HG03159 (cell line): ENCODE measurements around the gene KCNE5.
"Not testable (repeated sequence)": the region's sequence is repeated elsewhere in the genome, so short reads cannot be mapped to it uniquely, and the experiment has no call there.

Experiments
- ATAC-seq: cut with Tn5 transposase; IDR thresholded peaks from one replicate; pipeline ENCODE4 v1.9.1; 2021; ENCODE audit warnings: mild to moderate bottlenecking, moderate library complexity; ENCODE audit not compliant: unreplicated experiment

The KCNE5 gene

DNA sequence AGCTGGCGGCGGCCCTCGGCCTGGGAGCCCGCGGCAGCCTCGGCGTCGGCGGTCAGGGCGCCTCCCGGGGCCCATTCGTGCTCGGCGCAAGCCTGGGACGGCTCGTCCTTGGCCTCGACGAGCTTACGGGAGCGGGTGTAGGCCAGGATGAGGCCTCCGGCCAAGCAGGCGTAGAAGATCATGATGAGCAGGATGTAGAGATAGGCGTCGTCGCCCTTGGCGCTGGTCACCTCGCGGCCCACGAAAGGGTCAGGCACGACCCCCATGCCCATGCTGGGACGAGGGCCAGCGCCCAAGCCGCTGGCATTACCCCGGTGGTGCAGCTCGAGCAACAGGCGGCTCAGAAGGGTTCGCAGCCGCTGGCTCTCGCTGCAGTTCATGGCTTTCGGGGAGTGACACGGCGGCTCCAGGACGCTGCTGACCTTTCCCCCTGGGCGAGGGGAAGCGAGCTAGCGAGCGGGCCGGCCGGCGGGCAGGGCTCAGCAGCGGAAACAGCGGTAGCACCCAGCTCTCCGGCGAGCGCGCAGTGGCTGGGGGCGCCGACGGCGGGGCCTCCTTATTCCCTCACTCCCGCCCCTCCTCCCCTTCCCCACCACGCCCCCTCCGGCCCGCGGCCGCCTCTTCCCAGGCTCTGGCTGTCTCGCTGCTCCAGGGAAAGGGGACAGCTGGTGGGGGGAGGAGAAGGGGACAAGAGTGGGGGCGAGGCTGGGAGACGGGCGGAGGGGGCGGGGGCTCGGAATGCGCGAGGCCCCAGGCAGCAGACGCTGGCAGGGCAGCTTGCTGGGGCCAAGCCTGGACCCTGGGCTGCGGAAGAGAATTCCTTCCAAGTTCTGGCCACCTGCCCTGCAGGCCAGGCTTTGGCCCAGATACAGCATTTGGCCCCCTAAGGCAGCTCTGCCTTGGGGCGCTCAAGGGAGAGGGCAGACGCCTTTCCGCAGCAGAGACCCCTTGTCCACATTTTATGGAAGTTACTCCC, at the start of gene KCNE5:
Gene KCNE5, minus strand, starts transcription at position 532 of the 976 bp plus-strand sequence. Its CDS starts 152 bp downstream, at position 380.
- no peak for ATAC-seq

DNA sequence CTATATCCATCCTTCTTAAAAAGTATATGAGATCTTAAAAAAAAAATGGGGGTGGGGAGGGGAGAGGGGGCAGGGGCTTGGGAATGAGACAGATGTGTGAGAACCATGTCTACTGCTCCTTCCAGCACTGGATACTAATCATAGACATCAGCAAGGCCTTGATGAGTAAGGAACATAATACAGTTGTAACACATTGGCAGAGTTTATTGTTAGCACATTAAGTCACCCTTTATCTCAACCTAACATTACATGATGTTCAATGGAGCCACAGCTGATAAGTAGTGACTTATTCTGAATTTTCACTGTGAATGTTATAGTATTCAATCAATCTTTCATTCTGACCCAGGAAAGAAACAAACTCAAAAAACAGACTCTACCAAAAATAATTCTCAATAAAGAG, 47.3 kb upstream of the KCNE5 start:
- no peak for ATAC-seq

- ATAC-seq: not testable (repeated sequence)
These were observed 46.2 kb upstream of the KCNE5 start for GRCh38 chrX:109671170-109671569.

DNA sequence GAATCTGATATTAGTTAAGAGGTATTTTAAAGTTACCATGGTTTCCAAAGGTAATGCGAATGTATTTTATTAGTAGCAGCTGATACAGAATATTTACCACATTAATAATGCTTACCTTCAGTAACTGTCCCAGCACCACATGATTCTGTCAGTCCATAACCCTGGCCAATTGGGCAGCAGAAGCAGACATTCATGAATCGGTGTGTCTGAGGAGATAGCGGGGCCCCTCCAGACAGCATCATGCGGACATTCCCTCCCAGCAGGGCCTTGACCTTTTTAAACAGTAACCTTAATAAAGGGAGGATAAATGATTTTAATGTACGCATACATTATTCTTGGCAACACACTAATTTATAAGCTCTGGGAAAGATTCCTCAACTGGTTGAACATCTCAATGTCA, 43.0 kb upstream of the KCNE5 start:
- ATAC-seq: no peak

DNA sequence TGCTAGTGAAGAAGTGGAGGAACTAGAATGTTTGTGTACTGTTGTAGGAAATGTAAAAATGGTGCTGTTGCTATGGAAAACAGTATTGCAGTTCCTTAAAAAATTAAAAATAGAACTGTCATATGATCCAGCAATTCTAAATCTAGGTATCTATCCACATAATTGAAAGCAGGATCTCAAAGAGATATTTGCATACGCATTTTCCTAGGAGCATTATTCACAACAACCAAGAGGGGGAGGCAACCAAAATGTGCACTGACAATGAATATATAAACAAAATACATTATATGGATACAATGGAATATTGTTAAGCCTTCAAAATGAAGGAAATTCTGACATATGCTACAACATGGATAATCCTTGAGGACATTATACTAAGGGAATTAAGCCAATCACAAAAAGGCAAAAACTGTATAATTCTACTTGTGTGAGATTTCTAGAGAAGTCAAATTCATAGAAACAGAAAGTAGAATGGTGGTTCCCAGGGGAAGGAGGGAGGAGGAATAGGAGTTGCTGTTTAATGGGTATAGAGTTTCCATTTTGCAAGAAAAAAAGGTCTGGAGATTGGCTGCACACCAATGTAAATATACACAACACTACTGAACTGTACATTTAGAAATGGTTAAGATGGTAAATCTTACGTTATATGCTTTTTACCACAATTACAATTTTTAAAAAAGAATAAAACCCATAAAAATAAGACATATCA, 35.6 kb upstream of the KCNE5 start:
- no peak for ATAC-seq

GRCh38 chrX:109658391-109658790, 33.4 kb upstream of the KCNE5 start:
- ATAC-seq: no peak

GRCh38 chrX:109657364-109657763, 32.4 kb upstream of the KCNE5 start:
- not testable (repeated sequence) for ATAC-seq

DNA sequence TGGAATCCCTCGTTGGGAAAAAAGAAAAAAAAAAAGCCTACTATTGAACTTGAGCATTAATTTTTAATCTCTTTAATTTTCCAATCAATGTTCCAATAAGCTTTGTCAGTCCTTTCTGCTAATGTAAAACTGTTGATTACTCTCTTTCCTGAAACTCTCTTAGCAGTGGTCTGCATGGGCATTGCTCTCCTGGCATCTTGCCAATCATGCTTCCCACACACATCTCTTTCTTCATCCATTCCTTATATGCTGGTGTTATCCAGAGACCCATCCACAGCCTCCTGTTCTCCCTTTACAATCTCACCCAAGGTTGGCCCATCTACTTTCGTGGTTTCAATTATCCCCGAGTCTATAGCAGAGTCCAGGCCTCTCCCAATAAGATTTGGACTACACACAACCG, 31.8 kb upstream of the KCNE5 start:
- no peak for ATAC-seq

- ATAC-seq: no peak
These were observed 30.7 kb upstream of the KCNE5 start for GRCh38 chrX:109655502-109656201.

- ATAC-seq: no peak
These were observed 29.6 kb upstream of the KCNE5 start for GRCh38 chrX:109654516-109655109.

DNA sequence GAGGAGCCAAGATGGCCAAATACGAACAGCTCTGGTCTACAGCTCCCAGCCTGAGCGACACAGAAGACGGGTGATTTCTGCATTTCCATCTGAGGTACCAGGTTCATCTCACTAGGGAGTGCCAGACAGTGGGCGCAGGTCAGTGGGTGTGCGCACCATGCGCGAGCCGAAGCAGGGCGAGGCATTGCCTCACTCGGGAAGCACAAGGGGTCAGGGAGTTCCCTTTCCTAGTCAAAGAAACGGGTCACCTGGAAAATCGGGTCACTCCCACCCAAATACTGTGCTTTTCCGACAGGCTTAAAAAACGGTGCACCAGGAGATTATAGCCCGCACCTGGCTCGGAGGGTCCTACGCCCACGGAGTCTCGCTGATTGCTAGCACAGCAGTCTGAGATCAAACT, 19.7 kb upstream of the KCNE5 start:
- not testable (repeated sequence) for ATAC-seq

DNA sequence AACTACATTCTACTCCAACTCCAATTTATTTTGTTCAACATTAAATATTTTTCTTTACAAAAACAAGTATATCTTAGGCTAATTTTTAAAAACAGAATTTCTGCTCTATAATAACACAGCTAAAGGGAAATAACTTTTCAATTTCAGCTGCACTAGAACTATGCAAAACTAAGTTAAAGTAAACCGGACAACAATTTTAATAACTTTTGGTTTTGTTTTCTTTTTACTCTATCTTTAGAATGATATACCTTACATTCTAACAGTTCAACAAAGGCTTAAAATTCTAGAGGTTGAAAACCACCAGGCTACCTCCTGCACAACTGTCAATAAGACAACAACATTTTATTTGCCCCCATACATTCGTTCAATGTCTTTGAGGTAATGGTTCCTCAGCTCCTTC, 18.7 kb upstream of the KCNE5 start:
- no peak for ATAC-seq

GRCh38 chrX:109638158-109638557, 13.2 kb upstream of the KCNE5 start:
- no peak for ATAC-seq

DNA sequence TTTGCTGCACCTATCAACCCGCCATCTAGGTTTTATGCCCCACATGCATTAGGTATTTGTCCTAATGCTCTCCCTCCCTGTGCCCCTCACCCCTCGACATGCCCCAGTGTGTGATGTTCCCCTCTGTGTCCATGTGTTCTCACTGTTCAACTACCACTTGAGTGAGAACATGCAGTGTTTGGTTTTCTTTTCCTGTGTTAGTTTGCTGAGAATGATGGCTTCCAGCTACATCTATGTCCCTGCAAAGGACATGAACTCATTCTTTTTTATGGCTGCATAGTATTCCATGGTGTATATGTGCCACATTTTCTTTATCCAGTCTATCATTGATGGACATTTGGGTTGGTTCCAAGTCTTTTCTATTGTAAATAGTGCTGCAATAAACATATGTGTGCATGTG, 12.5 kb upstream of the KCNE5 start:
- not testable (repeated sequence) for ATAC-seq

- no peak for ATAC-seq
These were observed 10.2 kb upstream of the KCNE5 start for GRCh38 chrX:109635146-109635545.

GRCh38 chrX:109632906-109633504, 8.0 kb upstream of the KCNE5 start:
- ATAC-seq: no peak

- no peak for ATAC-seq
These were observed 4.3 kb upstream of the KCNE5 start for GRCh38 chrX:109629310-109629709.

DNA sequence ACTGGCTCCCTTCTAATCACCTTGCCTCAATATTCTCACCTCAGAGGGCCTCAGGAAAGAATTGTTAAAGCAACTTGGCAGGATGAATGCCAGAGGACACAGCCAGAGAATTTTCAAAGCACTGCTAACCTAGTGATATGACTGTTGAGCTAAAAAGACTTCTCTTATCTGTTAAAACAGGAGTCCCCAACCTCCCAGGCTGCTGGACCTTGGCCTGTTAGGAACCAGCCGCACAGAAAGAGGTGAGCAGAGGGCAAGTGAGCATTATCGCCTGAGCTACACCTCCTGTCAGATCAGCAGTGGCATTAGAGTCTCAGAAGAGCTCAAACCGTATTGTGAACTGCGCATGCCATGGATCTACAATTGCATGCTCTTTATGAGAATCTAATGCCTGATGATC, 1.7 kb upstream of the KCNE5 start:
- no peak for ATAC-seq

DNA sequence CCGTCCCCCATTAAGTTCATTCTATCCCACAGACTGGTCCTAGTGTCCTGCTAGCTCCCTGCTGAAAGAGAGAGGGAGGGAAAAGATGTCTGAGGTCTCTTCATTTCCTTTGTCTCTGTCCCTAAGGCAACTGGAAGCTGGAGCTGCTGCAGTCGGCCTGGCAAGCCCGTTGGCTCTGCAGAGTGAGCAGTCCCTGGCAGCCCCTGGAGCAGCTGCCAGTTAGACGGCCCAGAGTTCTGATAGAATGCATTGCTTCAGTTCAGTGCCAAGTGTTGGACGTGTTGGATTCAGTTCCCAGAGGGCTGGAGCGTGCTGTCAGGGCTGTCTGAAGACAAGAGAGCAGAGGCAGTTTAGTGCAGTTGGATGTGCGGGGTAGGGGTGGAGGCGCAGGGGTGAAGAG, 975 bp downstream of the KCNE5 start:
- ATAC-seq: no peak

DNA sequence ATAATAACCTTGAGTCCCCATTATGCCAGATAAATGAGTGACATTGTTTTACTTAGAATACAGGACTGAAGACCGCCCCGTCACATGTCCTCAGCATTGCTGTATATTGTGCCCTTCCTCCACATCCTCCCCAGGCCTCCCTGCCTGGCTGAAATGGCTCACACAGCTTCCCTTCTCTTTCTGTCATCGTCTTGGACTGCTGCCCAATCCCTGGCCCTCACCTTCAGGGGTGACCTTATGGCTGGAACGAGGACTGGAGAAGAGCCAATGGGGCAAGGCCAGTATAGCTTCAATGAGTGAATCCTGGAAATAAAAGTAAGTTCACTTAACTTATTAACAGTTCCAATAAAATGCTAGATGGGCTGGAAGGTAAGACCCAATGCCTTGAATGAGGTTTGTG, 2.7 kb downstream of the KCNE5 start:
- ATAC-seq: no peak

GRCh38 chrX:109619771-109620170, 5.2 kb downstream of the KCNE5 start:
- ATAC-seq: no peak
